Measurements from ENCODE around the gene PIK3C2G.

The PIK3C2G gene

DNA sequence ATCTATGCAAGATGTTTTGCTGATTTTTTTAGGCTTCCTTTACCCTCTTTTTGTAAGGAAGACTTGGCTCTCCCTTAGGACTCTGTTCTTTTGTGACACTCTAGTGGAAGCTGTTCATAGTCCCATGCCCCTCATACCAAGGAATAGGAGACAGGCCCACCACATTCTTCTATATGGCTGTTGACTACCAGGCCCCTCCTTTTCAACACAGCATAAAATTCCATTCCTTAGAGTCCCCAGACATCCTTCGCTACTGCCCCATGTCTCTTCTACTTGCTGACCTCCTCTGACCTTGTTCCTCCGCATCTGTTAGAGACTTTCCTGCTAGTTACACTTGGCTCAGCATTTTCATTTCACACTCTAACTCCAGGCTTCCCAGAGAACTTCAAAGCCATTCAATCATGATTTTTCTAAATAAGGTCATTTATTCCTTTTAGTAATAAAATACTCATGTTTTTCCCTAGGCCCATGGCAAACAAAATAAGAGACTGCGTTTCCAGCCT is 9.7 kb downstream of the PIK3C2G start:
- Histone ChIP-seq H3K9me2 (replicated peaks; ENCODE audit: low read depth, low read length) (no peaks in the 10 kb centered on the region), H3K9ac (ENCODE audit: low read depth, low read length, poor library complexity, severe bottlenecking) (no peak overlapping the region), H3K9me3 (ENCODE audit: insufficient read depth, low read depth, low read length) (no peaks in the 10 kb centered on the region)

GRCh38 chr12:18275981-18276380 is 14.7 kb downstream of the PIK3C2G start:
- Histone ChIP-seq H3K9me3 (ENCODE audit: insufficient read depth, low read depth, low read length) (no peaks in the 10 kb centered on the region), H2AFZ (ENCODE audit: low read length) (no peak overlapping the region)

More for the DNA sequence above, 9.7 kb downstream of the PIK3C2G start:
- Histone ChIP-seq H2AFZ (ENCODE audit: low read length) (no peak overlapping the region), H3K79me2 (ENCODE audit: insufficient read depth, low read length) (no peaks in the 10 kb centered on the region), H3K27me3 (ENCODE audit: insufficient read depth, low read length, poor library complexity, severe bottlenecking) (no peaks in the 10 kb centered on the region), H4K20me1 (ENCODE audit: insufficient read depth, low read length, poor library complexity, severe bottlenecking) (no peaks in the 10 kb centered on the region), H3K4me3 (ENCODE audit: low read length, poor library complexity, severe bottlenecking) (no peak overlapping the region), H3F3A (ENCODE audit: low read depth) (no peaks in the 10 kb centered on the region), H3K4me2 (ENCODE audit: low read depth, low read length, poor library complexity, severe bottlenecking) (no peak overlapping the region), H3K36me3 (ENCODE audit: insufficient read depth, low read length) (no peaks in the 10 kb centered on the region), H3K4me1 (ENCODE audit: insufficient read depth, low read length, poor library complexity, severe bottlenecking) (no peaks in the 10 kb centered on the region)
- TF ChIP-seq, protein P1, sequence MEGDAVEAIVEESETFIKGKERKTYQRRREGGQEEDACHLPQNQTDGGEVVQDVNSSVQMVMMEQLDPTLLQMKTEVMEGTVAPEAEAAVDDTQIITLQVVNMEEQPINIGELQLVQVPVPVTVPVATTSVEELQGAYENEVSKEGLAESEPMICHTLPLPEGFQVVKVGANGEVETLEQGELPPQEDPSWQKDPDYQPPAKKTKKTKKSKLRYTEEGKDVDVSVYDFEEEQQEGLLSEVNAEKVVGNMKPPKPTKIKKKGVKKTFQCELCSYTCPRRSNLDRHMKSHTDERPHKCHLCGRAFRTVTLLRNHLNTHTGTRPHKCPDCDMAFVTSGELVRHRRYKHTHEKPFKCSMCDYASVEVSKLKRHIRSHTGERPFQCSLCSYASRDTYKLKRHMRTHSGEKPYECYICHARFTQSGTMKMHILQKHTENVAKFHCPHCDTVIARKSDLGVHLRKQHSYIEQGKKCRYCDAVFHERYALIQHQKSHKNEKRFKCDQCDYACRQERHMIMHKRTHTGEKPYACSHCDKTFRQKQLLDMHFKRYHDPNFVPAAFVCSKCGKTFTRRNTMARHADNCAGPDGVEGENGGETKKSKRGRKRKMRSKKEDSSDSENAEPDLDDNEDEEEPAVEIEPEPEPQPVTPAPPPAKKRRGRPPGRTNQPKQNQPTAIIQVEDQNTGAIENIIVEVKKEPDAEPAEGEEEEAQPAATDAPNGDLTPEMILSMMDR (conservative IDR thresholded peaks at IDR 0.05; ENCODE audit: low read length) = no peak
- TF ChIP-seq EZH2phosphoT487 (IDR thresholded peaks at IDR 0.05; ENCODE audit: borderline replicate concordance) = no peak

DNA sequence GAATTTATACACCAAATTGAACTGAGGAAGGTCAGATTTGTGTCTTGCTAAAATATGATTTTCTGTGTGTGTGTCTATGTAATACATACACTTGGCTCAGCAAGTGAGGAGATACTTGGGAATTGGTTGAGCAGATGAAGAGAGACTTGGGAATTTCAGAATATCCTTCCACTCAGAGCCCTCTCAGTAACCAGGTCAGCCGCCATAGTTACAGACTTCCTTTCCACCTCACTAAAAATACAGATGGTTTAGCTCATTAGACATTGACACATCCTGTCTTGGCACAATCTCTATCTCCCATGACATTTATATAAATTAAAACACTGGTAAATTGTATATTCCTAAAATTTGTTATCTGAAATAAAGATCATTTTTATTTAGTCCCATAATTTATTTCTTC is 15.9 kb downstream of the PIK3C2G start:
- H3K36me3 ChIP-seq (ENCODE audit: insufficient read depth, low read length) = no peaks in the 10 kb centered on the region
- no peaks in the 10 kb centered on the region for H3K79me2 ChIP-seq (ENCODE audit: insufficient read depth, low read length)
- no peaks in the 10 kb centered on the region for H4K20me1 ChIP-seq (ENCODE audit: insufficient read depth, low read length, poor library complexity, severe bottlenecking)
- no peak overlapping the region for H3K9ac ChIP-seq (ENCODE audit: low read depth, low read length, poor library complexity, severe bottlenecking)
- no peak for TF ChIP-seq EZH2phosphoT487 (IDR thresholded peaks at IDR 0.05; ENCODE audit: borderline replicate concordance)
- TF ChIP-seq, protein P1 (conservative IDR thresholded peaks at IDR 0.05; ENCODE audit: low read length) = no peak
- H3F3A ChIP-seq (ENCODE audit: low read depth) = no peaks in the 10 kb centered on the region
- no peak overlapping the region for H3K4me3 ChIP-seq (ENCODE audit: low read length, poor library complexity, severe bottlenecking)
- no peaks in the 10 kb centered on the region for H3K27me3 ChIP-seq (ENCODE audit: insufficient read depth, low read length, poor library complexity, severe bottlenecking)
- no peaks in the 10 kb centered on the region for H3K9me2 ChIP-seq (replicated peaks; ENCODE audit: low read depth, low read length)
- no peak overlapping the region for H2AFZ ChIP-seq (ENCODE audit: low read length)
- no peaks in the 10 kb centered on the region for H3K4me1 ChIP-seq (ENCODE audit: insufficient read depth, low read length, poor library complexity, severe bottlenecking)
- H3K4me2 ChIP-seq (ENCODE audit: low read depth, low read length, poor library complexity, severe bottlenecking) = no peak overlapping the region
- no peaks in the 10 kb centered on the region for H3K9me3 ChIP-seq (ENCODE audit: insufficient read depth, low read depth, low read length)

More at GRCh38 chr12:18275981-18276380, 14.7 kb downstream of the PIK3C2G start:
- H4K20me1 ChIP-seq (ENCODE audit: insufficient read depth, low read length, poor library complexity, severe bottlenecking) = no peaks in the 10 kb centered on the region
- no peaks in the 10 kb centered on the region for H3K9me2 ChIP-seq (replicated peaks; ENCODE audit: low read depth, low read length)
- no peaks in the 10 kb centered on the region for H3K79me2 ChIP-seq (ENCODE audit: insufficient read depth, low read length)
- H3K4me2 ChIP-seq (ENCODE audit: low read depth, low read length, poor library complexity, severe bottlenecking) = no peak overlapping the region
- H3K27me3 ChIP-seq (ENCODE audit: insufficient read depth, low read length, poor library complexity, severe bottlenecking) = no peaks in the 10 kb centered on the region
- TF ChIP-seq, protein P1 (conservative IDR thresholded peaks at IDR 0.05; ENCODE audit: low read length) = no peak
- no peak for TF ChIP-seq EZH2phosphoT487 (IDR thresholded peaks at IDR 0.05; ENCODE audit: borderline replicate concordance)
- H3K9ac ChIP-seq (ENCODE audit: low read depth, low read length, poor library complexity, severe bottlenecking) = no peak overlapping the region
- H3F3A ChIP-seq (ENCODE audit: low read depth) = no peaks in the 10 kb centered on the region
- no peak overlapping the region for H3K4me3 ChIP-seq (ENCODE audit: low read length, poor library complexity, severe bottlenecking)
- no peaks in the 10 kb centered on the region for H3K36me3 ChIP-seq (ENCODE audit: insufficient read depth, low read length)
- H3K4me1 ChIP-seq (ENCODE audit: insufficient read depth, low read length, poor library complexity, severe bottlenecking) = no peaks in the 10 kb centered on the region

Measured in Loucy (cell line).